HepG2 (cell line): ENCODE results near the gene ARRDC1. TPM values are rescaled to one million over a fixed set of nuclear protein-coding genes. Genes with fewer than 3 reads are reported as not detected.

Source experiments
- MAX ChIP-seq: IDR thresholded peaks from 2 replicates; pipeline ENCODE4 v1.6.1; 2012; ENCODE audit warnings: inconsistent platforms
- MNT ChIP-seq: fragments of 450-650 bp; IDR thresholded peaks from 2 replicates; pipeline ENCODE4 v1.6.1; 2016
- MTF2 ChIP-seq: sonication (generic); formaldehyde crosslinking; IDR thresholded peaks from 2 replicates; pipeline ENCODE4 v1.5.0; 2020; ENCODE audit warnings: missing genetic modification reagents, borderline replicate concordance
- MYPOP ChIP-seq: sonication (generic); formaldehyde crosslinking; IDR thresholded peaks from 2 replicates; pipeline ENCODE4 v1.8.1; 2023; ENCODE audit warnings: mild to moderate bottlenecking, moderate library complexity, missing genetic modification reagents
- NFIC ChIP-seq: IDR thresholded peaks from 2 replicates; pipeline ENCODE4 v1.6.1; 2012; ENCODE audit warnings: mild to moderate bottlenecking, low read length, inconsistent platforms
- RFX1 ChIP-seq: fragments of 450-650 bp; IDR thresholded peaks from 2 replicates; pipeline ENCODE4 v1.6.1; 2017
- STAT5B ChIP-seq: sonication (generic); formaldehyde crosslinking; IDR thresholded peaks from 2 replicates; pipeline ENCODE4 v1.4.0; 2020; ENCODE audit warnings: missing genetic modification reagents
- TFDP2 ChIP-seq: sonication (generic); formaldehyde crosslinking; IDR thresholded peaks from 2 replicates; pipeline ENCODE4 v1.4.0; 2020; ENCODE audit warnings: missing genetic modification reagents
- ZNF136 ChIP-seq: sonication (generic); formaldehyde crosslinking; IDR thresholded peaks from 2 replicates; pipeline ENCODE4 v1.8.1; 2022; ENCODE audit warnings: low read depth, mild to moderate bottlenecking, moderate library complexity, missing genetic modification reagents
- ZNF30 ChIP-seq: sonication (generic); formaldehyde crosslinking; IDR thresholded peaks from 2 replicates; pipeline ENCODE4 v1.5.0; 2020; ENCODE audit warnings: mild to moderate bottlenecking, missing genetic modification reagents
- ZNF407 ChIP-seq: sonication (generic); formaldehyde crosslinking; IDR thresholded peaks from one replicate; pipeline ENCODE4 v1.5.1; 2020; ENCODE audit warnings: mild to moderate bottlenecking, missing genetic modification reagents; ENCODE audit errors: not compliant biosample characterization
- ZNF430 ChIP-seq: sonication (generic); formaldehyde crosslinking; IDR thresholded peaks from 2 replicates; pipeline ENCODE4 v1.9.0; 2021; ENCODE audit warnings: mild to moderate bottlenecking, missing genetic modification reagents
- ZNF446 ChIP-seq: sonication (generic); formaldehyde crosslinking; IDR thresholded peaks from 2 replicates; pipeline ENCODE4 v1.5.0; 2020; ENCODE audit warnings: mild to moderate bottlenecking, missing genetic modification reagents
- ZNF713 ChIP-seq: sonication (generic); formaldehyde crosslinking; IDR thresholded peaks from 2 replicates; pipeline ENCODE4 v1.4.0; 2020; ENCODE audit warnings: mild to moderate bottlenecking, missing genetic modification reagents
- ZNF737 ChIP-seq: sonication (generic); formaldehyde crosslinking; IDR thresholded peaks from 2 replicates; pipeline ENCODE4 v1.5.0; 2020; ENCODE audit warnings: missing genetic modification reagents, mild to moderate bottlenecking, borderline replicate concordance
- polyA plus RNA-seq, 8 experiments: library from polyadenylated mRNA; depleted of rRNA in 3 of 8; stranded (reverse) in 7 of 8; unstranded in 1 of 8; fragments of >200 nt; fragmentation: Illumina TruSeq in 4 of 8; extraction: Trizol in 4 of 8; gene quantifications; 2 replicates each; pipeline versions ENCODE4 v1.2.1 to v1.2.3, GENCODE V29; 2011 to 2016; ENCODE audit warnings: low read depth in 4 of 8, missing spikeins in 1 of 8, mixed read lengths in 1 of 8; ENCODE audit not compliant: insufficient read depth in 1 of 8
- total RNA-seq, 5 experiments: library from RNA; depleted of rRNA; stranded (reverse); fragments of >200 nt; fragmentation: Illumina TruSeq; extraction: Trizol; gene quantifications; 2 replicates each; pipeline ENCODE4 v1.2.3, GENCODE V29; 2016; ENCODE audit warnings: low read depth in 1 of 5
- TF ChIP-seq, protein P1 (sequence below): sonication (generic); formaldehyde crosslinking; IDR thresholded peaks from 2 replicates; pipeline ENCODE4 v1.5.0; 2020; ENCODE audit warnings: missing genetic modification reagents

ARRDC1 gene
- total and polyA plus RNA-seq, 2 of the 13 experiments (the other 11 are each of a cell fraction or from before 2014, with no cell fraction given), result 21.7 to 44.4 TPM

DNA sequence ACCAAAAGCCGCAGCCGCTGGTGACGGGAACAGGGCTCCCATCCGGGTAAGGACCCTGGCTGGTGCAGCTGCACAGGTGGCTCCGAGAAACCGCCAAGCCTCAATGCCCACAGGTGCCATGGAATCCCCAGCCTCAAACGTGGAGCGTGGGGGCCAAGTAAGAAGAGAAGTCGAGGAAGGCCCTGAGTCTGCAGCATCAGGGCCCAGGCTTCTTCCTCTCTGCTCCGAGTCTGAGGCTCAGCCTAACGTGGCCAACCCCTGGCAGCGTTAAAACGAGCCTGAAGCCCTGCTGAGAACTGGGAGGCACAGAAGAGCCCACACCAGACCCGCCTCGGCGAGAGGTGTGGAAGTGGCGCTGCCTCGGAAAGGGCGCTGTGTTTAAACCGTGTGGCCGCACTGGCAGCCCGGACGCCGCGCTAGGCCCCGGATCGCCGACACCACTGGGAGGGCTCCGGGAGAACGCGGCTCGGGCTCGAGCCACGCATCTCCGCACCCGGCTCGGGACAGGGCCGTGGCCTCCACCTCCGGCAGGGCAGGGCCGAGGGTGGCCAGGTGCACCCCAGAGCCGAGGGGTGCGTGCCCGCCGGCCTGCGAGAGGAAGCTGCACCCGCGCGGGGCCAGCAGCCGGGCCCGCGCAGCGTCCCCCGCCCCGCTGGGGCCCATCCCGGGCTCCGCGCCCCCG lies 15.9 kb upstream of the ARRDC1 start (continued):
- TF ChIP-seq, protein P1, sequence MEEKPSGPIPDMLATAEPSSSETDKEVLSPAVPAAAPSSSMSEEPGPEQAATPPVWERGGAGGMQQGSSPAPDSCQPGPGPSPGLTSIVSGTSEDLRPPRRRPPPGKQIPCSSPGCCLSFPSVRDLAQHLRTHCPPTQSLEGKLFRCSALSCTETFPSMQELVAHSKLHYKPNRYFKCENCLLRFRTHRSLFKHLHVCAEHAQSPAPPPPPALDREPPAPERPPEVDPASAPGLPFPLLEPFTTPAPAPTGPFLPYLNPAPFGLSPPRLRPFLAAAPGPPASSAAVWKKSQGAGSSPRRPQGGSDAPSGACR, result no peak
- TF ChIP-seq STAT5B (CRISPR knock-in tag) (no peak), ZNF407 (CRISPR knock-in tag) (peak; percentile 74), ZNF713 (CRISPR knock-in tag) (0 out of 2 replicates have a peak, but pooled peaks have one; percentile 37), TFDP2 (CRISPR knock-in tag) (0 out of 2 replicates have a peak, but pooled peaks have one; percentile 16), MYPOP (CRISPR knock-in tag) (no peak), ZNF30 (CRISPR knock-in tag) (no peak), MAX (peak; percentile 36; the same call in 1 of the 2 replicates), MTF2 (CRISPR knock-in tag) (no peak), MNT (no peak), ZNF136 (CRISPR knock-in tag) (no peak), ZNF430 (CRISPR knock-in tag) (no peak), NFIC (no peak), RFX1 (no peak), ZNF737 (CRISPR knock-in tag) (0 out of 2 replicates have a peak, but pooled peaks have one; percentile 47), ZNF446 (CRISPR knock-in tag) (0 out of 2 replicates have a peak, but pooled peaks have one; percentile 10)
